Peyer's patch (tissue), 4 donors: ENCODE measurements around the gene MAP7D1. TPM values are rescaled to one million over a fixed set of nuclear protein-coding genes. Genes with fewer than 3 reads are reported as not detected.

Experiments
- DNase-seq, 3 donors: peaks; one replicate each; pipeline ENCODE4 v3.0.0-alpha.2; 2017 to 2019
- H3K27ac ChIP-seq, 4 donors: fragments of 200-600 bp; sonication (generic); one replicate each; pipeline ENCODE4 v1.5.1; 2016 to 2019
- H3K27me3 ChIP-seq, 2 donors: fragments of 200-600 bp; sonication (generic); one replicate each; pipeline ENCODE4 v1.5.1; 2019
- H3K36me3 ChIP-seq, 3 donors: fragments of 200-600 bp; sonication (generic); one replicate each; pipeline ENCODE4 v1.5.1; 2016 to 2019
- H3K4me1 ChIP-seq, 4 donors: fragments of 200-600 bp; sonication (generic); one replicate each; pipeline ENCODE4 v1.5.1; 2016 to 2019
- H3K4me3 ChIP-seq, 4 donors: fragments of 200-600 bp; sonication (generic); 1 replicate in 3 of 4; 2 replicates in 1 of 4; pipeline ENCODE4 v1.5.1; 2016 to 2019; ENCODE audit warnings: mild to moderate bottlenecking in 1 of 4
- H3K9me3 ChIP-seq, 4 donors: fragments of 200-600 bp; sonication (generic); one replicate each; pipeline ENCODE4 v1.5.1; 2016 to 2019; ENCODE audit warnings: mild to moderate bottlenecking in 1 of 4
- CTCF ChIP-seq, 6 experiments: fragments of 450-650 bp in 4 of 6; fragments of 200-600 bp in 2 of 6; sonication (generic) in 1 of 6; IDR thresholded peaks; one replicate each; pipeline ENCODE4 v1.5.1; 2017 to 2019; ENCODE audit warnings: antibody characterized with exemption in 6 of 6, mild to moderate bottlenecking in 3 of 6, moderate library complexity in 1 of 6
- POLR2A ChIP-seq, 2 donors: fragments of 450-650 bp; IDR thresholded peaks; one replicate each; pipeline ENCODE4 v1.5.1; 2017; ENCODE audit warnings: antibody characterized with exemption in 2 of 2, mild to moderate bottlenecking in 2 of 2, moderate library complexity in 2 of 2
- total RNA-seq, 4 donors: library from RNA; depleted of rRNA; stranded (reverse); fragments of >200 nt; gene quantifications; one replicate each; pipeline ENCODE4 v1.1.0, GENCODE V29; 2016

MAP7D1 gene
- total RNA-seq, 4 donors from 2014 or later, result 38.2 to 62.7 (median 46.4) TPM

- Histone ChIP-seq H3K4me1 (peaks cover 0 to 56% (median 27%) of the 10 kb centered on the region in 4 donors), H3K4me3 (no peak overlapping the region)
- DNase-seq, result no peak
Measured at GRCh38 chr1:36164361-36164760, 8.4 kb downstream of the MAP7D1 start.

GRCh38 chr1:36165145-36165544 is 9.2 kb downstream of the MAP7D1 start:
- no peak overlapping the region for H3K4me3 ChIP-seq
- H3K27ac ChIP-seq, result no peak overlapping the region

More at GRCh38 chr1:36164361-36164760, 8.4 kb downstream of the MAP7D1 start:
- TF ChIP-seq POLR2A (IDR thresholded peaks at IDR 0.05) (no peak), CTCF (IDR thresholded peaks at IDR 0.05) (no peak)
- peaks cover 0 to 6% (median 0%) of the 10 kb centered on the region in 3 donors for H3K36me3 ChIP-seq
- no peaks in the 10 kb centered on the region for H3K9me3 ChIP-seq
- no peak overlapping the region for H3K27ac ChIP-seq
- no peaks in the 10 kb centered on the region for H3K27me3 ChIP-seq

GRCh38 chr1:36166136-36166535 is 10.2 kb downstream of the MAP7D1 start:
- Histone ChIP-seq H3K36me3 (peaks cover 0 to 16% (median 0%) of the 10 kb centered on the region in 3 donors), H3K4me1 (peaks cover 0 to 39% (median 11%) of the 10 kb centered on the region in 4 donors), H3K27ac (peak overlapping the region in 1 of 4 donors; percentile 46), H3K27me3 (no peaks in the 10 kb centered on the region), H3K4me3 (no peak overlapping the region), H3K9me3 (no peaks in the 10 kb centered on the region)
- TF ChIP-seq POLR2A (IDR thresholded peaks at IDR 0.05), result no peak
- no peak for TF ChIP-seq CTCF (IDR thresholded peaks at IDR 0.05)
- no peak for DNase-seq

More at GRCh38 chr1:36165145-36165544, 9.2 kb downstream of the MAP7D1 start:
- Histone ChIP-seq H3K36me3 (peaks cover 0 to 6% (median 0%) of the 10 kb centered on the region in 3 donors), H3K9me3 (no peaks in the 10 kb centered on the region), H3K27me3 (no peaks in the 10 kb centered on the region), H3K4me1 (peaks cover 0 to 48% (median 19%) of the 10 kb centered on the region in 4 donors)
- no peak for DNase-seq
- TF ChIP-seq POLR2A (IDR thresholded peaks at IDR 0.05) (no peak), CTCF (IDR thresholded peaks at IDR 0.05) (no peak)

GRCh38 chr1:36166938-36167905 is 11.3 kb downstream of the MAP7D1 start:
- H3K27me3 ChIP-seq, result no peaks in the 10 kb centered on the region
- DNase-seq, result no peak
- H3K36me3 ChIP-seq, result peaks cover 0 to 25% (median 0%) of the 10 kb centered on the region in 3 donors
- no peaks in the 10 kb centered on the region for H3K9me3 ChIP-seq
- TF ChIP-seq POLR2A (IDR thresholded peaks at IDR 0.05) (no peak), CTCF (IDR thresholded peaks at IDR 0.05) (no peak)
- peaks cover 0 to 30% (median 4%) of the 10 kb centered on the region in 4 donors for H3K4me1 ChIP-seq
- peak overlapping the region in 1 of 4 donors; percentile 46 for H3K27ac ChIP-seq
- no peak overlapping the region for H3K4me3 ChIP-seq

- Histone ChIP-seq H3K4me1 (peaks cover 0 to 20% (median 0%) of the 10 kb centered on the region in 4 donors), H3K9me3 (no peaks in the 10 kb centered on the region), H3K4me3 (no peak overlapping the region), H3K27me3 (no peaks in the 10 kb centered on the region), H3K27ac (no peak overlapping the region), H3K36me3 (peaks cover 0 to 38% (median 0%) of the 10 kb centered on the region in 3 donors)
- no peak for DNase-seq
- TF ChIP-seq POLR2A (IDR thresholded peaks at IDR 0.05), result no peak
- no peak for TF ChIP-seq CTCF (IDR thresholded peaks at IDR 0.05)
Measured at GRCh38 chr1:36168514-36168913, 12.6 kb downstream of the MAP7D1 start.
